Measurements from ENCODE around the gene TBC1D5. TPM values are rescaled to one million over a fixed set of nuclear protein-coding genes. Genes with fewer than 3 reads are reported as not detected.

The TBC1D5 gene
- total and polyA plus RNA-seq, 2 of the 4 experiments (the other 2 are of a cell fraction), result 16.4 to 57.0 TPM

DNA sequence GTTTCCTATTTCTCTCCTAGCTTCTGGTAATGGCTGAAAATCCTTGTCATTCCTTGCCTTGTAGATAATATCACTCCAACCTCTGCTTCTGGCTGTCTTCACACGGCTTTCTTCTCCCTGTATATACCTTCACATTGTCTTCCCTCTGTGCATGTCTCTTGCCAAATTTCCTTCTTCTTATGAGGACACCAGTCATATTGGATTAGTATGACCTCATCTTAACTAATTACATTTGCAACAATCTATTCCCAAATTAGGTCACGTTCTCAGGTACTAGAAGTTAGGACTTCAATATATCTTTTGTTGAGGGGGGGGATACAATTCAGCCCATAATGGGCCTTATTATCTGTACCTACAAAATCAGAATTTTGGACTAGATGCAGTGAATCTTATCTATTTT, 440.3 kb downstream of the TBC1D5 start:
- Histone ChIP-seq H3K18ac (ENCODE audit: low read depth, low read length) (no peak overlapping the region), H3K4me2 (ENCODE audit: low read depth, low read length) (no peak overlapping the region), H3K36me3 (ENCODE audit: control insufficient read depth, insufficient read depth, low read length) (no peaks in the 10 kb centered on the region), H2AK9ac (replicated peaks; ENCODE audit: low read depth, low read length, poor library complexity) (no peak overlapping the region), H3K9me3 (ENCODE audit: control insufficient read depth, insufficient read depth, low read length) (no peaks in the 10 kb centered on the region), H3K4me1 (ENCODE audit: control insufficient read depth, insufficient read depth, low read length) (no peaks in the 10 kb centered on the region; the same call in 1 of the 2 replicates), H4K20me1 (ENCODE audit: insufficient read depth, low read length) (no peaks in the 10 kb centered on the region), H4K5ac (ENCODE audit: low read depth, low read length) (no peak overlapping the region), H3K4ac (ENCODE audit: low read depth, low read length) (no peak overlapping the region), H2AK5ac (ENCODE audit: low read depth, low read length) (no peak overlapping the region), H2BK5ac (ENCODE audit: low read depth, low read length, poor library complexity, severe bottlenecking) (no peak overlapping the region), H3K56ac (ENCODE audit: extremely low read depth, insufficient read depth, low read length) (no peak overlapping the region), H3K9me1 (ENCODE audit: insufficient read depth, low read length) (no peaks in the 10 kb centered on the region), H3K9ac (ENCODE audit: low read depth, low read length) (no peak overlapping the region), H3K23ac (ENCODE audit: low read depth, low read length) (no peak overlapping the region), H3K14ac (replicated peaks; ENCODE audit: low read depth, low read length) (no peak overlapping the region), H4K8ac (ENCODE audit: low read depth in 2 of 2, low read length in 2 of 2) (no peak overlapping the region), H3K27ac (ENCODE audit: insufficient read depth, low read length) (no peak overlapping the region), H3K79me1 (ENCODE audit: low read depth in 1 of 2, low read length in 2 of 2) (no peaks in the 10 kb centered on the region), H2AFZ (replicated peaks; ENCODE audit: low read length, poor library complexity) (no peak overlapping the region), H2BK15ac (ENCODE audit: low read depth, low read length) (no peak overlapping the region), H4K91ac (ENCODE audit: insufficient read depth, low read depth, low read length) (no peak overlapping the region), H3K4me3 (ENCODE audit: insufficient read depth, low read depth, low read length) (no peak overlapping the region), H3K27me3 (ENCODE audit: control insufficient read depth, insufficient read depth, low read length) (no peaks in the 10 kb centered on the region), H2BK20ac (ENCODE audit: low read depth, low read length) (no peak overlapping the region), H2BK120ac (ENCODE audit: low read depth, low read length) (no peak overlapping the region)
- dilution Hi-C loops (cut with HindIII; ENCODE audit: low sequenced_read_pairs, unreplicated experiment) (no loop called here), intact Hi-C loops (cut with micrococcal nuclease) (no loop called here), in situ Hi-C loops (cut with MboI; ENCODE audit: low sequenced_read_pairs) (no loop called here)
- POLR2A ChIA-PET (ENCODE audit: unreplicated experiment), result no interaction called here
- no TSS peak for BruUV-seq (replicated peaks)
- TF ChIP-seq, protein P1, sequence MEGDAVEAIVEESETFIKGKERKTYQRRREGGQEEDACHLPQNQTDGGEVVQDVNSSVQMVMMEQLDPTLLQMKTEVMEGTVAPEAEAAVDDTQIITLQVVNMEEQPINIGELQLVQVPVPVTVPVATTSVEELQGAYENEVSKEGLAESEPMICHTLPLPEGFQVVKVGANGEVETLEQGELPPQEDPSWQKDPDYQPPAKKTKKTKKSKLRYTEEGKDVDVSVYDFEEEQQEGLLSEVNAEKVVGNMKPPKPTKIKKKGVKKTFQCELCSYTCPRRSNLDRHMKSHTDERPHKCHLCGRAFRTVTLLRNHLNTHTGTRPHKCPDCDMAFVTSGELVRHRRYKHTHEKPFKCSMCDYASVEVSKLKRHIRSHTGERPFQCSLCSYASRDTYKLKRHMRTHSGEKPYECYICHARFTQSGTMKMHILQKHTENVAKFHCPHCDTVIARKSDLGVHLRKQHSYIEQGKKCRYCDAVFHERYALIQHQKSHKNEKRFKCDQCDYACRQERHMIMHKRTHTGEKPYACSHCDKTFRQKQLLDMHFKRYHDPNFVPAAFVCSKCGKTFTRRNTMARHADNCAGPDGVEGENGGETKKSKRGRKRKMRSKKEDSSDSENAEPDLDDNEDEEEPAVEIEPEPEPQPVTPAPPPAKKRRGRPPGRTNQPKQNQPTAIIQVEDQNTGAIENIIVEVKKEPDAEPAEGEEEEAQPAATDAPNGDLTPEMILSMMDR (conservative IDR thresholded peaks at IDR 0.05; ENCODE audit: low read depth, low read length), result no peak
- TF ChIP-seq MAZ (IDR thresholded peaks at IDR 0.05; ENCODE audit: borderline replicate concordance, low read depth, low read length) (no peak), SMC3 (IDR thresholded peaks at IDR 0.05; ENCODE audit: low read depth, low read length) (no peak), BHLHE40 (IDR thresholded peaks at IDR 0.05; ENCODE audit: low read depth, low read length) (no peak), FOS (IDR thresholded peaks at IDR 0.05; ENCODE audit: low read depth, low read length) (no peak), NFE2L2 (IDR thresholded peaks at IDR 0.05; ENCODE audit: low read depth, low read length) (no peak), MXI1 (IDR thresholded peaks at IDR 0.05; ENCODE audit: borderline replicate concordance, low read depth, low read length) (no peak), RFX5 (IDR thresholded peaks at IDR 0.05; ENCODE audit: low read depth, low read length) (no peak), CEBPB (IDR thresholded peaks at IDR 0.05; ENCODE audit: low read depth, low read length) (no peak)
- TF ChIP-seq, protein P2, sequence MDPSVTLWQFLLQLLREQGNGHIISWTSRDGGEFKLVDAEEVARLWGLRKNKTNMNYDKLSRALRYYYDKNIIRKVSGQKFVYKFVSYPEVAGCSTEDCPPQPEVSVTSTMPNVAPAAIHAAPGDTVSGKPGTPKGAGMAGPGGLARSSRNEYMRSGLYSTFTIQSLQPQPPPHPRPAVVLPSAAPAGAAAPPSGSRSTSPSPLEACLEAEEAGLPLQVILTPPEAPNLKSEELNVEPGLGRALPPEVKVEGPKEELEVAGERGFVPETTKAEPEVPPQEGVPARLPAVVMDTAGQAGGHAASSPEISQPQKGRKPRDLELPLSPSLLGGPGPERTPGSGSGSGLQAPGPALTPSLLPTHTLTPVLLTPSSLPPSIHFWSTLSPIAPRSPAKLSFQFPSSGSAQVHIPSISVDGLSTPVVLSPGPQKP (IDR thresholded peaks at IDR 0.05; ENCODE audit: borderline replicate concordance, low read depth, low read length), result no peak
- TF ChIP-seq, protein P3, sequence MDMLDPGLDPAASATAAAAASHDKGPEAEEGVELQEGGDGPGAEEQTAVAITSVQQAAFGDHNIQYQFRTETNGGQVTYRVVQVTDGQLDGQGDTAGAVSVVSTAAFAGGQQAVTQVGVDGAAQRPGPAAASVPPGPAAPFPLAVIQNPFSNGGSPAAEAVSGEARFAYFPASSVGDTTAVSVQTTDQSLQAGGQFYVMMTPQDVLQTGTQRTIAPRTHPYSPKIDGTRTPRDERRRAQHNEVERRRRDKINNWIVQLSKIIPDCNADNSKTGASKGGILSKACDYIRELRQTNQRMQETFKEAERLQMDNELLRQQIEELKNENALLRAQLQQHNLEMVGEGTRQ (IDR thresholded peaks at IDR 0.05; ENCODE audit: low read depth, low read length), result no peak
- CTCF ChIA-PET, result no interaction called here
- DNase-seq (no peak), ATAC-seq (ENCODE audit: low read depth) (no peak)
- no CpG with 5 or more reads among the region's 2 CpGs for WGBS, 2 experiments (ENCODE audit: extremely low coverage in 2 of 2, insufficient read length in 1 of 2)

All from IMR-90 (cell line).